ENCODE measurements around the gene RAG2. TPM values are rescaled to one million over a fixed set of nuclear protein-coding genes. Genes with fewer than 3 reads are reported as not detected.

RAG2 gene
- total RNA-seq, 4 donors from 2014 or later, result not detected

- no peaks in the 10 kb centered on the region for H3K36me3 ChIP-seq
- no peaks in the 10 kb centered on the region for H3K4me1 ChIP-seq
- no peak for DNase-seq
- H3K27ac ChIP-seq, result no peak overlapping the region
- no peaks in the 10 kb centered on the region for H3K27me3 ChIP-seq
- TF ChIP-seq CTCF (IDR thresholded peaks at IDR 0.05), result no peak
- TF ChIP-seq POLR2A (IDR thresholded peaks at IDR 0.05), result no peak
- H3K9me3 ChIP-seq, result no peaks in the 10 kb centered on the region
- no peak overlapping the region for H3K4me3 ChIP-seq
These were observed 30.1 kb upstream of the RAG2 start for GRCh38 chr11:36628141-36628540.

- H3K27me3 ChIP-seq, result no peaks in the 10 kb centered on the region
- H3K4me1 ChIP-seq, result no peaks in the 10 kb centered on the region
- no peaks in the 10 kb centered on the region for H3K36me3 ChIP-seq
- TF ChIP-seq CTCF (IDR thresholded peaks at IDR 0.05) (no peak), POLR2A (IDR thresholded peaks at IDR 0.05) (no peak)
- no peaks in the 10 kb centered on the region for H3K9me3 ChIP-seq
- DNase-seq, result no peak
- no peak overlapping the region for H3K4me3 ChIP-seq
- H3K27ac ChIP-seq, result no peak overlapping the region
These were observed 29.4 kb upstream of the RAG2 start for GRCh38 chr11:36627471-36627870.

GRCh38 chr11:36627006-36627405, 29.0 kb upstream of the RAG2 start:
- H3K27me3 ChIP-seq, result no peaks in the 10 kb centered on the region
- no peaks in the 10 kb centered on the region for H3K9me3 ChIP-seq
- no peak for TF ChIP-seq CTCF (IDR thresholded peaks at IDR 0.05)
- H3K36me3 ChIP-seq, result no peaks in the 10 kb centered on the region
- H3K4me1 ChIP-seq, result no peaks in the 10 kb centered on the region
- H3K4me3 ChIP-seq, result no peak overlapping the region
- no peak for DNase-seq
- no peak overlapping the region for H3K27ac ChIP-seq

GRCh38 chr11:36623494-36623893, 25.5 kb upstream of the RAG2 start:
- TF ChIP-seq POLR2A (IDR thresholded peaks at IDR 0.05), result no peak
- TF ChIP-seq CTCF (IDR thresholded peaks at IDR 0.05), result no peak
- no peak overlapping the region for H3K27ac ChIP-seq
- H3K27me3 ChIP-seq, result no peaks in the 10 kb centered on the region
- no peaks in the 10 kb centered on the region for H3K9me3 ChIP-seq
- no peak for DNase-seq
- H3K4me1 ChIP-seq, result no peaks in the 10 kb centered on the region
- no peaks in the 10 kb centered on the region for H3K36me3 ChIP-seq
- H3K4me3 ChIP-seq, result no peak overlapping the region

- no peak overlapping the region for H3K4me3 ChIP-seq
- no peak for DNase-seq
- TF ChIP-seq POLR2A (IDR thresholded peaks at IDR 0.05), result no peak
- TF ChIP-seq CTCF (IDR thresholded peaks at IDR 0.05), result peak in 3 of 6 experiments; percentile 49 to 58 (median 51)
These were observed 24.5 kb upstream of the RAG2 start for GRCh38 chr11:36622431-36623136.

GRCh38 chr11:36620246-36620645, 22.2 kb upstream of the RAG2 start:
- Histone ChIP-seq H3K9me3 (no peaks in the 10 kb centered on the region), H3K27me3 (no peaks in the 10 kb centered on the region), H3K4me3 (no peak overlapping the region), H3K36me3 (no peaks in the 10 kb centered on the region), H3K27ac (no peak overlapping the region), H3K4me1 (no peaks in the 10 kb centered on the region)
- DNase-seq, result no peak
- TF ChIP-seq CTCF (IDR thresholded peaks at IDR 0.05) (no peak), POLR2A (IDR thresholded peaks at IDR 0.05) (no peak)

More at GRCh38 chr11:36622431-36623136, 24.5 kb upstream of the RAG2 start:
- no peaks in the 10 kb centered on the region for H3K36me3 ChIP-seq
- no peaks in the 10 kb centered on the region for H3K27me3 ChIP-seq
- H3K4me1 ChIP-seq, result no peaks in the 10 kb centered on the region
- H3K27ac ChIP-seq, result no peak overlapping the region
- no peaks in the 10 kb centered on the region for H3K9me3 ChIP-seq

All from Peyer's patch (tissue), 4 donors.